Transverse colon (tissue), 4 donors: ENCODE data around the gene IGSF9B.

Experiments used
- CTCF ChIP-seq, 5 experiments: fragments of 200-600 bp in 3 of 5; fragments of 450-650 bp in 2 of 5; sonication (generic) in 3 of 5; IDR thresholded peaks; 1 replicate in 2 of 5; 2 replicates in 3 of 5; pipeline ENCODE4 v1.5.1; 2016 to 2017; ENCODE audit warnings: antibody characterized with exemption in 5 of 5, inconsistent platforms in 3 of 5, mild to moderate bottlenecking in 2 of 5, moderate library complexity in 1 of 5
- EP300 ChIP-seq: sonication (generic); formaldehyde crosslinking; IDR thresholded peaks from one replicate; pipeline ENCODE4 v1.6.1; 2017; ENCODE audit warnings: antibody characterized with exemption, low read depth
- POLR2A ChIP-seq: fragments of 450-650 bp; IDR thresholded peaks from one replicate; pipeline ENCODE4 v1.6.1; 2016; ENCODE audit warnings: antibody characterized with exemption, mild to moderate bottlenecking, moderate library complexity
- POLR2AphosphoS5 ChIP-seq, 3 donors: sonication (generic); formaldehyde crosslinking; IDR thresholded peaks; one replicate each; pipeline ENCODE4 v1.6.1; 2016; ENCODE audit warnings: antibody characterized with exemption in 3 of 3

GRCh38 chr11:133955081-133955891 is 1.5 kb downstream of the IGSF9B start:
- TF ChIP-seq CTCF (IDR thresholded peaks at IDR 0.05) (no peak), POLR2A (peak; percentile 50), POLR2AphosphoS5 (IDR thresholded peaks at IDR 0.05) (peak; percentile 56 to 90 (median 81)), EP300 (no peak)
